Esophagus muscularis mucosa (tissue), 4 donors: ENCODE results near the gene PRKN.

Experiments
- EP300 ChIP-seq: sonication (generic); formaldehyde crosslinking; IDR thresholded peaks from one replicate; pipeline ENCODE4 v1.6.1; 2017; ENCODE audit warnings: antibody characterized with exemption
- POLR2AphosphoS5 ChIP-seq, 2 donors: sonication (generic); formaldehyde crosslinking; IDR thresholded peaks; one replicate each; pipeline ENCODE4 v1.6.1; 2017; ENCODE audit warnings: antibody characterized with exemption in 2 of 2
- TF ChIP-seq, protein P1 (sequence below), 3 experiments: fragments of 200-600 bp in 2 of 3; fragments of 450-650 bp in 1 of 3; sonication (generic) in 2 of 3; IDR thresholded peaks; one replicate each; pipeline ENCODE4 v1.5.1; 2017 to 2019; ENCODE audit warnings: antibody characterized with exemption in 3 of 3, mild to moderate bottlenecking in 2 of 3, moderate library complexity in 1 of 3

DNA sequence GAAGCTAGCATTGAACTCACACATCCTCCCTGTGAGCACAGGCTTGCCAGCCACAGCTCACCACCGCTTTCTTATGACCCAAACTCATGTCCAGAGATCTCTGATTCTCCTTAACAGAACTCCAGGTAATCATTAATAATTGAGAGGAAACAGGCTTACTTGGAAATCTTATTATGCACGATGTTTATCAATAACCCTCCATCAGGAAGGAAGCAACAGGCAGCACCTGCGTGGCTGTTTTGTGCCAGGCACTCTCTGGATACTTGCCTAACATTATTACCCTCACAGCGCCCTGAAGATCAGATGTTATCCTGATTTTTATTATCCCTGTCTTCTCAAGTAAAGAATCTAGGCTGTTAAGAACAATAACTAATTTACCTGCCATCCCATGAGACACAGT, 306.6 kb downstream of the PRKN start:
- TF ChIP-seq, protein P1, sequence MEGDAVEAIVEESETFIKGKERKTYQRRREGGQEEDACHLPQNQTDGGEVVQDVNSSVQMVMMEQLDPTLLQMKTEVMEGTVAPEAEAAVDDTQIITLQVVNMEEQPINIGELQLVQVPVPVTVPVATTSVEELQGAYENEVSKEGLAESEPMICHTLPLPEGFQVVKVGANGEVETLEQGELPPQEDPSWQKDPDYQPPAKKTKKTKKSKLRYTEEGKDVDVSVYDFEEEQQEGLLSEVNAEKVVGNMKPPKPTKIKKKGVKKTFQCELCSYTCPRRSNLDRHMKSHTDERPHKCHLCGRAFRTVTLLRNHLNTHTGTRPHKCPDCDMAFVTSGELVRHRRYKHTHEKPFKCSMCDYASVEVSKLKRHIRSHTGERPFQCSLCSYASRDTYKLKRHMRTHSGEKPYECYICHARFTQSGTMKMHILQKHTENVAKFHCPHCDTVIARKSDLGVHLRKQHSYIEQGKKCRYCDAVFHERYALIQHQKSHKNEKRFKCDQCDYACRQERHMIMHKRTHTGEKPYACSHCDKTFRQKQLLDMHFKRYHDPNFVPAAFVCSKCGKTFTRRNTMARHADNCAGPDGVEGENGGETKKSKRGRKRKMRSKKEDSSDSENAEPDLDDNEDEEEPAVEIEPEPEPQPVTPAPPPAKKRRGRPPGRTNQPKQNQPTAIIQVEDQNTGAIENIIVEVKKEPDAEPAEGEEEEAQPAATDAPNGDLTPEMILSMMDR (IDR thresholded peaks at IDR 0.05), result no peak
- TF ChIP-seq POLR2AphosphoS5 (IDR thresholded peaks at IDR 0.05) (no peak), EP300 (no peak)
